WTC11 (cell line): Measurements from ENCODE around the gene QARS1. TPM values are rescaled to one million over a fixed set of nuclear protein-coding genes. Genes with fewer than 3 reads are reported as not detected.
A peak's percentile ranks its signal among the peaks of the same experiment; 100 is the strongest.

Source experiments
- ATAC-seq: fragments of 200-7000 bp; cut with Tn5 transposase; 2 replicates; pipeline ENCODE4 v1.10.0; 2021; ENCODE audit warnings: mild to moderate bottlenecking, moderate library complexity
- CTCF ChIA-PET: fragments of 300-600 bp; sonication (Branson Sonifier 250); formaldehyde crosslinking; loops from one replicate; lab custom pipeline; 2021; ENCODE audit warnings: antibody characterized with exemption; lab: Charles Lee
- POLR2A ChIA-PET: fragments of 350-600 bp; sonication (Branson Sonifier 250); formaldehyde crosslinking; loops from one replicate; lab custom pipeline; 2021; ENCODE audit warnings: antibody characterized with exemption; lab: Charles Lee
- DNase-seq: peaks from one replicate; pipeline ENCODE4 v3.0.0; 2021; ENCODE audit warnings: low spot score
- H3K27ac Mint-ChIP-seq: 2 replicates; pipeline ENCODE4 v1.8.0; 2021; ENCODE audit warnings: mixed read lengths
- H3K27me3 Mint-ChIP-seq: 2 replicates; pipeline ENCODE4 v1.8.0; 2021; ENCODE audit warnings: low read depth, mild to moderate bottlenecking, moderate library complexity, mixed read lengths
- H3K36me3 Mint-ChIP-seq: 2 replicates; pipeline ENCODE4 v1.8.0; 2021; ENCODE audit warnings: mixed read lengths
- H3K4me1 Mint-ChIP-seq: 2 replicates; pipeline ENCODE4 v1.8.0; 2022; ENCODE audit warnings: mixed read lengths
- H3K4me3 Mint-ChIP-seq: 2 replicates; pipeline ENCODE4 v1.8.0; 2021; ENCODE audit warnings: mild to moderate bottlenecking, moderate library complexity, mixed read lengths
- H3K9me3 Mint-ChIP-seq: 2 replicates; pipeline ENCODE4 v1.8.0; 2021; ENCODE audit warnings: mixed read lengths
- CREB1 ChIP-seq: sonication (generic); formaldehyde crosslinking; IDR thresholded peaks from 2 replicates; pipeline ENCODE4 v1.8.0; 2023; ENCODE audit warnings: mild to moderate bottlenecking, missing genetic modification reagents
- CTCF ChIP-seq: fragments of 200-600 bp; IDR thresholded peaks from 2 replicates; pipeline ENCODE4 v1.8.0; 2022; ENCODE audit warnings: antibody characterized with exemption
- E2F1 ChIP-seq: sonication (generic); formaldehyde crosslinking; IDR thresholded peaks from 2 replicates; pipeline ENCODE4 v1.8.0; 2022; ENCODE audit warnings: mild to moderate bottlenecking, missing genetic modification reagents
- E2F4 ChIP-seq: sonication (generic); formaldehyde crosslinking; IDR thresholded peaks from 2 replicates; pipeline ENCODE4 v1.8.1; 2022; ENCODE audit warnings: low read depth, mild to moderate bottlenecking, moderate library complexity, missing genetic modification reagents, borderline replicate concordance
- ETV6 ChIP-seq: sonication (generic); formaldehyde crosslinking; IDR thresholded peaks from 2 replicates; pipeline ENCODE4 v1.8.1; 2022; ENCODE audit warnings: mild to moderate bottlenecking, missing genetic modification reagents
- GTF2I ChIP-seq: fragments of 250-450 bp; sonication (Bioruptor Pico); conservative IDR thresholded peaks from 2 replicates; pipeline ENCODE4 v1.4.0; 2021; ENCODE audit warnings: mild to moderate bottlenecking
- HMGA2 ChIP-seq: fragments of 250-450 bp; sonication (Bioruptor Pico); IDR thresholded peaks from 2 replicates; pipeline ENCODE4 v1.4.0; 2021; ENCODE audit warnings: mild to moderate bottlenecking, moderate library complexity
- IRF1 ChIP-seq: sonication (generic); formaldehyde crosslinking; IDR thresholded peaks from 2 replicates; pipeline ENCODE4 v1.8.0; 2023; ENCODE audit warnings: missing genetic modification reagents
- JUN ChIP-seq: sonication (generic); formaldehyde crosslinking; IDR thresholded peaks from 2 replicates; pipeline ENCODE4 v1.8.0; 2023; ENCODE audit warnings: mild to moderate bottlenecking, missing genetic modification reagents
- NFATC4 ChIP-seq: fragments of 250-450 bp; sonication (Bioruptor Pico); IDR thresholded peaks from 2 replicates; pipeline ENCODE4 v1.9.0; 2021; ENCODE audit warnings: mild to moderate bottlenecking
- NR3C1 ChIP-seq: sonication (generic); formaldehyde crosslinking; conservative IDR thresholded peaks from 2 replicates; pipeline ENCODE4 v1.8.1; 2023; ENCODE audit warnings: low read depth, mild to moderate bottlenecking, missing genetic modification reagents
- RELA ChIP-seq: sonication (generic); formaldehyde crosslinking; IDR thresholded peaks from 2 replicates; pipeline ENCODE4 v1.8.1; 2022; ENCODE audit warnings: missing genetic modification reagents, mild to moderate bottlenecking, borderline replicate concordance
- RORB ChIP-seq: fragments of 250-450 bp; sonication (Bioruptor Pico); IDR thresholded peaks from 2 replicates; pipeline ENCODE4 v1.9.0; 2021; ENCODE audit warnings: mild to moderate bottlenecking
- SP1 ChIP-seq: sonication (generic); formaldehyde crosslinking; conservative IDR thresholded peaks from 2 replicates; pipeline ENCODE4 v1.8.1; 2022; ENCODE audit warnings: missing genetic modification reagents
- STAT6 ChIP-seq: sonication (generic); formaldehyde crosslinking; conservative IDR thresholded peaks from 2 replicates; pipeline ENCODE4 v1.8.1; 2023; ENCODE audit warnings: mild to moderate bottlenecking, low read depth, missing genetic modification reagents, moderate library complexity
- ZNF512 ChIP-seq: sonication (generic); formaldehyde crosslinking; IDR thresholded peaks from 2 replicates; pipeline ENCODE4 v1.8.1; 2022; ENCODE audit warnings: missing genetic modification reagents, borderline replicate concordance
- ZNF532 ChIP-seq: fragments of 250-450 bp; sonication (Bioruptor Pico); IDR thresholded peaks from 2 replicates; pipeline ENCODE4 v1.9.0; 2021; ENCODE audit warnings: mild to moderate bottlenecking, borderline replicate concordance
- ZSCAN18 ChIP-seq: fragments of 250-450 bp; sonication (Bioruptor Pico); IDR thresholded peaks from 2 replicates; pipeline ENCODE4 v2.1.2; 2022; ENCODE audit warnings: mild to moderate bottlenecking, moderate library complexity
- total RNA-seq: library from RNA; stranded (reverse); gene quantifications from 3 replicates; pipeline ENCODE4 v1.2.3, GENCODE V29; 2021

QARS1 gene
- total RNA-seq, 1 experiment from 2014 or later, result 471 TPM

- no peak for TF ChIP-seq ZNF532
- TF ChIP-seq STAT6 (CRISPR knock-in tag), result no peak
- TF ChIP-seq RORB, result no peak
- no peak for TF ChIP-seq RELA (CRISPR knock-in tag)
- no peak for TF ChIP-seq IRF1 (CRISPR knock-in tag)
- no peak for TF ChIP-seq E2F4
Observed at GRCh38 chr3:49134471-49135265, 30.1 kb upstream of the QARS1 start (continued).

- H3K4me1 Mint-ChIP-seq, result peaks cover 12% of the 10 kb centered on the region
- H3K36me3 Mint-ChIP-seq, result no peaks in the 10 kb centered on the region
- CTCF ChIA-PET, result interaction anchor here (0.6 to 3.4 kb wide), 11 partner anchors 13 to 393 kb away, joined by 3 to 36 read pairs (median 4); partner anchors contain the start of genes KLHDC8B, NDUFAF3, QRICH1 and USP19
- H3K9me3 Mint-ChIP-seq, result no peaks in the 10 kb centered on the region
- peak overlapping the region; percentile 89 for H3K4me3 Mint-ChIP-seq
- ATAC-seq, result peak; percentile 72
- DNase-seq, result peak; percentile 81
- peak overlapping the region; percentile 89 for H3K27ac Mint-ChIP-seq
- POLR2A ChIA-PET, result interaction anchor here (0.5 to 1.5 kb wide), 9 partner anchors 13 to 477 kb away, joined by 3 to 9 read pairs (median 5); partner anchors contain the start of genes IMPDH2, KLHDC8B, QRICH1 and USP19
- peaks cover 5% of the 10 kb centered on the region for H3K27me3 Mint-ChIP-seq
- TF ChIP-seq ETV6 (CRISPR knock-in tag) (no peak), ZSCAN18 (CRISPR knock-in tag) (no peak), NR3C1 (CRISPR knock-in tag) (no peak), JUN (no peak), CTCF (no peak), ZNF512 (CRISPR knock-in tag) (no peak), SP1 (CRISPR knock-in tag) (peak; percentile 50), HMGA2 (CRISPR knock-in tag) (0 out of 2 replicates have a peak, but pooled peaks have one; percentile 7), GTF2I (CRISPR knock-in tag) (no peak), E2F1 (CRISPR knock-in tag) (no peak), CREB1 (CRISPR knock-in tag) (no peak), NFATC4 (no peak)
Observed at GRCh38 chr3:49133226-49133951, 28.8 kb upstream of the QARS1 start.
